Activated T-cell treated with anti-CD3 and anti-CD28 coated beads for 48 hours (primary cell): Measurements from ENCODE around the gene EIF3J.
A peak's percentile ranks its signal among the peaks of the same experiment; 100 is the strongest.
"Not testable (repeated sequence)": the region's sequence is repeated elsewhere in the genome, so short reads cannot be mapped to it uniquely, and the experiment has no call there.

Experiments used
- DNase-seq: peaks from one replicate; pipeline ENCODE4 v3.0.0-alpha.2; 2020; ENCODE audit warnings: low read depth

The EIF3J gene

GRCh38 chr15:44536962-44537734 lies at the start of gene EIF3J:
Gene EIF3J, plus strand, starts transcription at chr15:44537147. Its CDS starts 48 bp downstream, at chr15:44537195.
- peak; percentile 93 for DNase-seq

- no peak for DNase-seq
These were observed 47.5 kb upstream of the EIF3J start for GRCh38 chr15:44489464-44489863.

GRCh38 chr15:44490622-44491021 lies 46.3 kb upstream of the EIF3J start:
- no peak for DNase-seq

- no peak for DNase-seq
These were observed 44.9 kb upstream of the EIF3J start for GRCh38 chr15:44492040-44492439.

GRCh38 chr15:44492672-44493071 lies 44.3 kb upstream of the EIF3J start:
- no peak for DNase-seq

- DNase-seq = no peak
These were observed 41.4 kb upstream of the EIF3J start for GRCh38 chr15:44495562-44495961.

- DNase-seq = no peak
These were observed 36.4 kb upstream of the EIF3J start for GRCh38 chr15:44500555-44500954.

- no peak for DNase-seq
These were observed 35.1 kb upstream of the EIF3J start for GRCh38 chr15:44501768-44502366.

GRCh38 chr15:44516436-44516835 lies 20.5 kb upstream of the EIF3J start:
- DNase-seq = no peak

- DNase-seq = no peak
These were observed 17.4 kb upstream of the EIF3J start for GRCh38 chr15:44519537-44519936.

- no peak for DNase-seq
These were observed 11.9 kb upstream of the EIF3J start for GRCh38 chr15:44525018-44525417.

GRCh38 chr15:44527241-44527640 lies 9.7 kb upstream of the EIF3J start:
- no peak for DNase-seq

- DNase-seq = no peak
These were observed 6.9 kb upstream of the EIF3J start for GRCh38 chr15:44529864-44530604.

- no peak for DNase-seq
These were observed 6.3 kb upstream of the EIF3J start for GRCh38 chr15:44530653-44531052.

- DNase-seq = not testable (repeated sequence)
These were observed 4.7 kb upstream of the EIF3J start for GRCh38 chr15:44532275-44532674.

- DNase-seq = no peak
These were observed 4.3 kb upstream of the EIF3J start for GRCh38 chr15:44532689-44533088.

GRCh38 chr15:44535092-44535491 lies 1.9 kb upstream of the EIF3J start:
- no peak for DNase-seq

GRCh38 chr15:44535523-44536301 lies 1.2 kb upstream of the EIF3J start:
- DNase-seq = no peak

GRCh38 chr15:44536302-44536961 lies 515 bp upstream of the EIF3J start:
- DNase-seq = peak; percentile 63

GRCh38 chr15:44537735-44538240 lies 841 bp downstream of the EIF3J start:
- DNase-seq = no peak

GRCh38 chr15:44541282-44541958 lies 4.5 kb downstream of the EIF3J start:
- no peak for DNase-seq
